KG1 (cell line): ENCODE measurements around the gene MYO1B.

Experiments
- DNase-seq: peaks from one replicate; lab custom pipeline; 2025; lab: John Stamatoyannopoulos, UW

The MYO1B gene

DNA sequence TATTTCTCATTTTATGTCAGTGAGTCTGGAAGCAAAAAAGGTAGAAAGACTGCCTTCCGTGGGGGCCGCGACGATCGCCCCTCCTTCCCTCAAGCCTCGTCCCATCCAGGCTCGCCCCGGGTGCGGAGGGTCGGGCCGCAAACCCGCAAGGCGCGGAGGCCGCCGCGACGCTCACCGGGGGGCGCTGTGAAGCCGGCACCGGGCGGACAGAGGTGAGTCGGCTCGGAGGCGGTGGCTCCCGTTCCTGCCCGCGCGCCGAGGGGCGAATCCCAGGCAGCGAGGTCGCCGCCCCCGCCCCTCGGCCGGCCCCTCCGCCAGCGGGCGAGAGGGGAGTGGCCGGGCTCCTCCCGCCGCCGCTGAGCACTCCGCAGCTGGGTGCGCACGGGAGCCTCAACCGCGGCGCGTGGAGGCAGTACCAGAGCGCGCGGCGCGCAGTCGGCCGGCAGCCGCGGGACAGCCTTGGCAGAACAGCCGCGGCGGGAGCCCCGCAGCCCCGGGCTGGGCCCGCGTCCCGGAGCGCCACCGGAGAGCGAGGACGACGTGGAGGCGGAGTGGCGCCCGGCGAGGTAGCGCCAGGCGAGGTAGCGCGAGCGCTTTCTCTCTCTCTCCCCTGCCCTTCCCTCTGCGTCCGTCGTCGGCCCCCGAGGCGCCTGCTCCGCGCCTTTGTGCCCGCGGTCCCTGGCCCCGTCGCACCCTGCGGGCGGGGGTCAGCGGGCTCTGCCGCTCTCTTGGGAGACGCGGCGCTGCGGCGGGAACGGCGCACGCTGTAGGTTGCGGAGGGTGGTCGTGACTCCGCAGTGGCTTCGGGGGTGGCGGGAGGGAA lies at the start of gene MYO1B:
MYO1B (plus strand) TSS at position 359 of the 823 bp plus-strand sequence. CDS start 31,492 bp downstream, outside the sequence.
- DNase-seq: peak; percentile 37

DNA sequence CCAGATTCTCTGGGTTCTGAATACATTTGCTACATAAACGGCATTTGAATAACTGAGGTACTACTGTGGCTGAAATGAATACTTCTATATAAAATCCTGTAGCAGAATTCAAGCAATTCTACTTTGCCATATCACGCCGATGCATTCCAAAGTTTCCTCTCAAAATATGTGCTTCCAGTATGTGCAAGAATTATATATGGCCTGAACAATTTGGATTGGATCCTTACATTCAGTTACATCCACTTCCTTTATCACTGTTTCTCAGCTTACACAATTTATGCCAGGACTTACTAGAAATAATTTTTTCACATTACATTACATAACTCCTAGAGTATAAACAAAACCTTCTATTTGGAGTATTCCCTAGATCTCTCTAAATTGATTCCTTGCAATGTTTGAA lies 48.1 kb upstream of the MYO1B start:
- no peak for DNase-seq

DNA sequence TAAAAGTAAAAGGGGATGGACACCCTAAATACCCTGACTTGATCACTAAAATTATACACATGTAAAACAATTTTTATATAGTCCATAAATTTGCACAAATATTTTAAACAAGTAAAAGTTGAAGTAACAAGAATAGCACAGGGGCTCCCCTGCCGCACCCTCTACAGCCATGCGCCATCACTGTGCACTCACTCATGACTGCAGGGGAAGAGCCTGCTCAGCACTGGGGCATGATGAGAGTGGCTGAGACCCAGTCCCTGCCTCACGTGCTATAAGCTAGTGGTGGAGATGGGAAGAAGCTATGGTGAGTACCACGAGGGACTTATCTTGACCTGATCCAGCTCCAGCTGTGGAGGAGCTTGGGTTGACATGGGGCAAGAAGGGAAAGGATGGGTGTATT lies 46.9 kb upstream of the MYO1B start:
- no peak for DNase-seq

DNA sequence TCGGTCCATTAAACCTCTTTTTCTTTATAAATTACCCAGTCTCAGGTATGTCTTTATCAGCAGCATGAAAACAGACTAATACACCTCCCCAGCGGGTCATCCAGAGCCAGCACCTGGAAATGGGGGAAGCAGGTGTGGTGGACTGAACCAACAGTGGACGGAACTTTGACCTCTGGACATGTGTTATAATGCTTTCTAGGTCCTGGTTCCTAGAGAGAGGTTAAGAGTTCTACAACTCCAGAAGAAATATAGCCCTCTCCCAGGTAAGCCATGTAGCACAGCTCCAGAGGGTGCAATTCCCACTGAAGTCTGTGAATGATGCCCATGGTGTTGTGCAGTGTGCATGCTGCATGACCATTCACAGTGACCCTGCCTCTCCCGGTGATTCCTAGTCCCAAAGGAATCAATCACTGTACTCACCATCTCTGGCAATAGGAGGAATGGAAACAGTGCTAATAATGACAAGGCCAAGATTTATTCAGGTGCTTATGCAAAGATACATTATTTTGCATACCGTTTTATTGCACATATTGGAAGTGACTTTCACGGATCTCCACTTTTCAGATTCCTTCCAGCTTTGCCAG lies 45.2 kb upstream of the MYO1B start:
- no peak for DNase-seq

DNA sequence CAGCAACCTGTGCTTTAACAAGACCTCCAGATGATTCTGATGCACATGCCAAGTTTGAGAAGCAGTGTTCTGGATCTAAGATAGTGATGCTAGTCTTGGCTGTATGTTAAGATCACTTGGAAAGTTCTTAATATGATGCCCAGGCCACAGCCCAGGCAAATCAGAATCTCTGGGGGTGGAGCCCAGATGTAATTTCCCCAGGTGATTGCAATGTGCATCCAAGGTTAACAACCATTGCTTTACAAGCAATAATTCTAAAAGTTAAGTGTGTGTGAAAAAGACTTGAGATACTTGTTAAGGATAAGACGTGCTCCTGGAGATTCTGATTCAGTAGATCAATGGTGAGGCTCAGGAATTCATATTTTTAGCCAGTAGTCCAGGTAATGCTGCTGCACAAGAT lies 44.3 kb upstream of the MYO1B start:
- no peak for DNase-seq

DNA sequence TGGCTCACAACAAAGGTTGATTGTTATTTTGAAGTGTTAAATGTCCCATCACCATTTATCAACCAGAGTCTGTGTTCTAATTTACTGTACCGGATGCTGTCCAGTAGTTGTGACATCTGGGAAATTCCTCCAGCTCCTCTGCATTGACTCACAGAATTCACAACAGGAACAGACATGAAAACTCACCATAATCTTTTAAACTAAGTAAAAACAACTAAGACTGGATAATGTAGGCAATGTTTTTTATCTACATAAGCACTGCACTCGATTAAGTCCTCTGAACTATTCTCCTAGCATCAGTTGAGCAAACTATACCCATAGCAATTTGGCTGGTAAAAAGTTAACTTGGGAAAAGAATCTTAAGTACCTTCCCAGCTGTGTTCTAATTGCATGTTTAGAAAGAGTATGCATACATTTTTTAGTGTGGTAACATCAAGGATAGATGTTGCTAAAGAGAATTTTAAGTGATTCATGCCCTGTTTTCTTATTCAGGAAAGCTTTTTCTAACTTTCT lies 42.9 kb upstream of the MYO1B start:
- no peak for DNase-seq

DNA sequence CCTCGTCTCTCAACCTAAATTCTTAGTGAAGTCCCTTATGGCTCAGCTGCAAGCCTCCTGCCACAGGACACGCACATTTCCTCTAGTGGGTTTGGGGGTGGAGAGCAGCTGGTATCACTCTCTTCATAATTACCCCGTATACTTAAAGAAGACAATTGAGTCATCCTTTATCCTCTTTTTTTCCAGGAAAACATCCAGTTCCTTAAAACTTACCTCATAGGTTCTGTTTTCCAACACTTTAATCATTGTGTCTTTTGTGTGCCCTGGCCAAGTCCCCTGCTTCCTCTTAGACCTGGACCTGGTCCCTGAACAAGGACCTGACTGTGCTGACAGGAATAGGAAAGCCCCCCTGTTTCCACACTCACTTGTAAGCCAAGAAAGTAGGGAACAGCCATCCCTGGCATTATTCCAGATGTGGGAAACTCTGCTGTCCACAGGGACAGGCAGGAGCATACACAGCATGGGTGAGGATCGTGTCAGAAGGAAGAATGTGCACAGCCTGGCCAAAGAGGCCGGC lies 42.3 kb upstream of the MYO1B start:
- DNase-seq: no peak

DNA sequence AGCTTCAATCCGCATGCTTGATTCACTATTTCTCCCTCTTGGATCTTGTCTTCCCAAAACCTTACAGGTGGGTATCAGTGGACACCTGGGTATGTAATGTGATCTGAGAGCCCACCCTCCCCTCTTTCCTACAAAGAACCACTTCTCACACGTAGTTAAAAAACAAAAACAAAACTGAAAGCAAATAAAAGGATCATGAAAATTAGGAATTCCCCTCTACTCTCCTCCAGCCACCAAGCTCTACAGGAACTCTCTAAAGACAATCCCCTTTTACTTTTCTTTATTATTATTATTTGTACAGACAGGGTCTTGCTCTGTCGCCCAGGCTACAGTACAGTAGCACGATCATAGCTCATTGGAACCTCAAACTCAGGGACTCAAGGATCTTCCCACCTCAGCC lies 40.8 kb upstream of the MYO1B start:
- DNase-seq: no peak

DNA sequence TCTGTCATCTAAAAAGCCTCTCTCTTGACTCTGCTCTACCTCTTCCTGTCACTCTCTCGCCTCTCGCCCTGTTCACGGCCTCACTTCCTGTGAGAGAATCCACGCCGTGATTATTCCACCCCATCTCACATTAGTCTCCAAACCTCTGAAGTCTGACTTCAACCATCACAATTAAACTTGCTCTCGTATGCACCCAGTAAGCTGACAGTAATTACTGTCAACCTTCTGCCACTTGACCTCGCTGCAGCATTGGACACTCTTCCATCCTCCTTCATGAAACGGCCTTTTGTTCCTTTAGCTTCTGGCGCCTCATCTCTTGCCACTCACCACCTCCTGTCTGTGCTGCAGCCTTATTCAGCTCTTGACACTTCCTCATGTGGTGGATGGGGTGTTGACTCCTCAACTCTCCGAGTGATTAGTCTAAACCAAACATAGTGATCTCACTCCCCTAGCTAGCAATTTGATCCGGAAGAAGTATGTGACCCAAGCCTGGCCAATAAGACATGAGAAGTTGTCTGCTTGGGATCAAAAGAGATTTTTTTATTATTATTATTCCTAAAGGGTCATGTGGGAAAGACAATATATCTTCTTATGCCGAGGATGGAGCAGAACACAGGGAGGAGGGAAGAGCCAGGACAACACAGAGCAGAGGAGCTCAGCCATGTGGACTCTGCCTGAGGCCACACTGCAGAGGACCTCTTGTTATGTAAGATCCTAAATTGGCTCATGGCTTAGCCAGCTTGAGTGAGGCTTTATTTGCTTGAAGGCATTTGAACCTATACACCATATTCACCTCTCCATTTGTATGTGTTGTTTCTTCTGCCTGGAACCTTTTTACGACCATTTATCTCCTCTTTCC lies 38.4 kb upstream of the MYO1B start:
- DNase-seq: no peak

DNA sequence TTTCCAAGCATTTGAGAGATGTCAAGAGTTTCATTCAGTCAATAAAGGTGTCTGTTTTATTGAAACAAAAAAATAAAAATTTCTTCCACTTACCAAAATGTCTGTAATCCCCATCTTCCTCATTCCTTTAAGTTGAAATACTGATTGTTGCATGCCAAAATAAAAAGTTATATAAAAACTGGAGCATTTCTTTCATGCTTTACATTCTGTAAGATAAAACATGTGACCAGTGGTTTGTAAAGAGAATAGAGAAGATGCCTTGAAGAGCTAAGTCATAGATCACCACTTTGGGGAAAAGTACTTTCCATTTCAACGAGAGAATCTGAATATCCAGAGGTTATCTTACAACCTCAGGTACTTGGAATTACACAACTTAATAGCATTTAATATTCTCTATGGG lies 35.9 kb upstream of the MYO1B start:
- DNase-seq: no peak

DNA sequence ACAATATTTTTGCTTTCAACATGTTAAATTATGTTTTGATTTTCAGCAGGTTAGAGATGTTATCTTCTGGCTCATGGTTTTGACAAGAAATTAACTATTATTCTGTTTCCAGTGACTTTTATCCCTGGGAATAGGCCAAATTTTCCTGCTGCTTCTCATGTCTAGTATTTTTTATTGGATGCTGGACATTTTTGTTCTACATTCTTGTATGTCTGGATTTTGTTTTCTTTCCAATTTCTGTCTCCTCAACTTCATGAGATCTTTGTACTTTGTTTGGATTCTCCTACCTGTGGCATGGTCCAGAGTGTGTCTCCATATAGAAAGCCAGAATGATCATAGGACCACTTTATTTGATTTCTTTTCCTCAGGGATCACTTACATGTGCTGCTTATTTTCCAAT lies 33.1 kb upstream of the MYO1B start:
- no peak for DNase-seq

DNA sequence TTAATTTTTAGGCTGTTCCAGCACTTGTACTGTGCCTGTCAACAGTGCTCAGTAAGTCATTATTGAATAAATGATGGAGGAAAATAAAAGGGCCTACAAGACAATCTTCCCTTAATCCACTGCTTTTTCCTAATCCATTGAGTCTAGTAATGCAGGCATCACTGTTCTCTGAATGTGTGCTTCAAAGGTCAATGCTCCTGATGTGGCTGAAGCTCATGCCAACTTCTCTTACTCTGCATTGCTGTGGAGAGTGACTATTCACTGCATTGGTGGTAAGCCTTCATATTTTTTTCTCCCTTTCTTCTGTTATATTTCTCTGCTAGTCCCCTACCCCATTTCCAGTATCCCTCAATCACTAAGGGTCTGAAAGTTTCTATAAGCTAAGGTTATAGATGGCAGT lies 31.9 kb upstream of the MYO1B start:
- DNase-seq: no peak

DNA sequence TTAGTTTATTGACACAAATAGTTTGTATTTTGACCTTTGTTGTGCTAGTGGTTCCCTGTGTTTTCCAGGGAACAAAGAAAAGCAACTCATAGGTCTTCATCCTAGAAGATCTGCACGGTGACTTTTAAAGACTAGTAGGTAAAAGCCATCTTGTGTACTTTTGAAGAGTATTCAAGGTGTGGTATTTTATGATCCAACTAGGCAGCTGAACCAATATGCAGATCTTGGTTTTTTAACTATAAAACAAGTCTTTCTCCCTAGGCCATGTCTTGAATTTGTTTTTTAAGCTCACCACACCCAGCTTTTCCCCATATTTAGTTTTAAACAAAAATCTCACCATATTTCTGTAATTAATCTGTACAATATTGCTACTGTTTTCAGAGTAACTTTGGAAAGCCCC lies 30.0 kb upstream of the MYO1B start:
- DNase-seq: no peak

DNA sequence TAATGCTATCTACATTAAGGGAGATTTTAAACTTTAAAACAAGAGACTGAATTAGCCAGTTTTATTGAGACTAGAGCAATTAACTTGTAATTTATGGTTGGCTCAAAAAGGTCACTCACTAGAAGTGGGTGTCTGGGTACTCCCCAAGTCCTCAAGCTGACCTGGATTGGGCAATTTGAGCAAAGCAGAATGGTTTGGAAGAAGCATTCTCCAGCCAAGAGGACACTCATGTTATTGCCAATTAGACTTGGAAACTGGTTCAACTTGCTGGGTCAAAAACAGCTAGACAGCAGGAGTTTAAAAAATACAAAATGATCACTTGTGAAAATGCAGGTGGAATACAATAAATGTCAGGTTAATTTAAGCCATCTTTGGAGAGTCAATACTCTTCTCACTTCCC lies 29.5 kb upstream of the MYO1B start:
- DNase-seq: no peak

DNA sequence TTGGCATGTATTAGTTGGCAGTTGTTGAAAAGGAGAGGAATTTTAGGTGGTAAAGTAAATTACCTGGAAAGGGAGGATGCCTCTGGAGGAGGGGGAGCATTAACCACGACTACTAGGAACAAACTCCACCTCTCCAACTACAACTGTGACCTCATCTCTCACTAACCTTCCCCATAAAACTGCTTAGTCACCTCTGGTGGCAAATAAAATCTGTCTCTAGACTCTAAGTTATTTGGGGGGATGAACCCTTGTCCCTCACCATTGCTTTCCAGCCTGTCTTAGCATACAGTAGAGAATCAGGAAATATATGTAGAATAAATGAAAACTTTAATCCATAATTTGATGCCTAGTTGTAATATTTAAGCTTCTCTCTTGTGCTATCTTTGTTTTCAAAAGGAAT lies 27.6 kb upstream of the MYO1B start:
- no peak for DNase-seq

DNA sequence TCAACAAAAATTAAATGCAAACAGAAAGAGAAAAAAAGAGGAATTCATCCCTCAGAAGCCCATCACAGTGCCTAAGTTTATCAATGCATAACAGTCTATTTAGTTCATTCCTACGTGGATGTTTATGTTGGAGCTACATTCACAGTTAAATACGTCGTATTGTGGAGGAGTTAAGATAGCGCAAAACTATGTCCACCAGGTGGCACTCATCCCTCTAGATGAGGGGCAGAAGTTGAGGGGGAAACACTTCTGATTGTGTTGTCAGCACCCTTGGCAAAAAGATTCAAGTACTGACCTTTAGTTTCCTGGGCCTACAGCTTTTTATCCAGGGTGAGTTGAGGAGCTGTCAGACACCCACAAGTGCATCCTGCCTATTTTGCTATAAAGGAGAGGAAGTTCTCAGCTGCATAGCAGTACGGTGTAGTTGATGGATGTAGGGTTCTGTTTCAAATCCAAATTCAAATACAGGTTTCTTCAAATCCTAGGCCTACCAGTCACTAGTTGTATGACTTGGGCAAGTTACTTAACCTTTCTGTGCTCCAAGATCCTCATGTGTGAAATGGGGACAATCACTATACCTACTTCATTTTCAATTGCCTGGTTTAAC lies 26.8 kb upstream of the MYO1B start:
- peak; percentile 55 for DNase-seq

DNA sequence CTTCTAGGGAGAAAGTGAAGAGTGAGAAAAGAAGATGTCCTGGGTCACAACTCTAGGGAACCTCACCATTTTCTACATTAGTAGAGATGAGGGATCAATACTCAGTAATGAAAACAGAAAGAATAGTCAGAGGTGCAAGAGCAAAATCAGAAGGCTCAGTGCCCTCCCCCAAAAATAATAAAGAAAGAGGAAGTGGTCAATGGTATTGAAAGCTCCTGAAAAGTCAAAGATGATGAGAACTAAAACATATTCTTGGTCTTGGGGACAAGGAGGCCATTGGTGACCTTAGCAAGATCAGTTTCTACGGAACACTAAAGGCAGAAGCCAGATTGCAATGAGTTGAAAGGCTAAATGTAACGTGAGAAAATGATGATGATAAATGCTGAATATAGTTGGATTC lies 24.5 kb upstream of the MYO1B start:
- no peak for DNase-seq

DNA sequence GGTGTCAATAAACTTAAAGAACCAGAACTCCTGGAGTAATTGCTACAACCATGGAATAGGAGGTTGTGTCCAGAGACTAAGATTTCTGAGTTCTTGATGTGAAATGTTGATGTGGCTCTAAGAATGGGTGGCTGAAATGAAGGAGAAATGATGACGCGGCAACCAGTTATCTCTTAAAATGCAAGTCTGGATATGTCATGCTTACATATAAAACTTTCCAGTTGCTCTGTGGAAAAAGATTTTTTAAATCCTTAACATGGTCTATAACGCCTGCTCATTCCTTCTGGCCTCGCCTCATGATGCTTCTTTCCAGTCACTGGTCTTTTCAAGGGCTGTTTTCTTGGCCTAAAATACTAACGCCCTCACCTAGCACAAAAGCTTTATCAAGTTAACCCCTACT lies 23.5 kb upstream of the MYO1B start:
- no peak for DNase-seq

DNA sequence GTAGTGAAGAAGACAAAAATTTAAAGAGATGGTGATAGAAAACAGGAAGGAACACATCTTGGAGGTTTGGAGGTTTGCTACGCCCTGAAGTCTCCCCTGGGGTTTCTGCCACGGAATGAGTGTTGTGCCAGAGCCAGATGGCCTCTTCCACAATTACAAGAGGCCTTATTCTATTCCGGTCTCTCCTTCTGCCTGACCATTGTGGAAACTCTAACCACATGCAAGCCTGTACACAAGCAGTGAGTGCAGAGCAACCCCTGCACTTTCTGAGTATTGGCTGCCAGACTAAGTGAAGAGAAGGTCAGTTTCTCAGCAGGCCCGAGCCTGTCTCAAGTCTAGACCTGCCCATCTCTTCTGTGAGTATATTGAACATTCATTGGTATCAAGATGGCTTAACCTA lies 22.7 kb upstream of the MYO1B start:
- DNase-seq: no peak

DNA sequence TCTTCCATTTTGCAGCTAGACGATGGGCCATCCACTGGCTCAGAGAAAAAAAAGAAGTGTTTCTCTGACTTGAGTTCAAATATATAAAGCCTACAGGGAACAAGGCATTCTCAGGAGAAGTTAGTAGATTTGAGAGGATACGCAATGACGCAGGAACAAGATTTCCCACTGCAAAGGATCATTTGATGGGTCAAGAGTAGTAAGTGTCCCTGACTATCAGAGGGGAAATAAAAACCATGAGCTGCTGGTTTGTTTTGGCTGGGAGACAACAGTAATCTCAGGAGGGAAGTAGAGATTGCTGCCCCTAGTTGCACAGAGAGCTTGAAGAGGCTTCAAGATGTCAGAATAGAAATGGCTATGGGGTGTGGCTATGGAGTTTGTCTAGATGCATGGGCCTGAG lies 22.3 kb upstream of the MYO1B start:
- DNase-seq: no peak

DNA sequence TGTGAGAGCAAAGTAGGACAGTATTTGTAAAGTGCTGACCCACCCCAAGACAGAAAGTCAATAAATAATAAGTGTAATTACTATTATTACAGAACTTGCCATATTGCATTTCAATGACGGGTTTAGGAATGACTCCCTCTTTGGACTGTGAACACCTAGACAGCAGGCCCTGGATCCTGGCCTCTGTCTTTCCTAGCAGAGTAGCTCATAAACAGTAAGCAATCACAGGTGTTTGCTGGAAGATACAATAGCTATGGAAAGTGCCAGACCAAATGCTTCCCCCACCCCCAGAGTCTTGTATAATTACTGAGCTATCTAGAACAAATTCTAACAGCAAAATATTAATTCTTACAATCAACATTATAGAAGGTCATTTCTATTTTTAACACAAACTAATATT lies 20.1 kb upstream of the MYO1B start:
- DNase-seq: no peak

DNA sequence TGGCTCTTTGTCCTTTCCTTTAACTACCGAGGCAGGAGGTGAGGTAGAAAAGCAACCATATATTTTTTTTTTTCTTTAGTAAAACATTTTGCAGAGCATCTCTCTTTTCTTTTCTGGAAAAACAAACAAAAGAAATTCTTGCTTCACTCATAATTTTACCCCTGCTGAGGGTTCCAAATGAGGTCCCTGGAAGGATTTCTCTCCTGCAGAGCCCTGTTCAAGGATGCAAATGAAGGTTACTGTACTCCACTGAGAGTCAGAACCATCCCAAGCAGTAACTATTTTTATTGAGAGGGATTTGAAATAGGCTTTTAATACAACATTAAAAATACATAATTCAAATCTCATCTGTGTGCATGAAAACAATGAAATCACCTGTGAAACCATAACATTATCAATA lies 19.5 kb upstream of the MYO1B start:
- DNase-seq: no peak
